ENCODE data around the gene MTURN.
A peak's percentile ranks its signal among the peaks of the same experiment; 100 is the strongest.

The MTURN gene

DNA sequence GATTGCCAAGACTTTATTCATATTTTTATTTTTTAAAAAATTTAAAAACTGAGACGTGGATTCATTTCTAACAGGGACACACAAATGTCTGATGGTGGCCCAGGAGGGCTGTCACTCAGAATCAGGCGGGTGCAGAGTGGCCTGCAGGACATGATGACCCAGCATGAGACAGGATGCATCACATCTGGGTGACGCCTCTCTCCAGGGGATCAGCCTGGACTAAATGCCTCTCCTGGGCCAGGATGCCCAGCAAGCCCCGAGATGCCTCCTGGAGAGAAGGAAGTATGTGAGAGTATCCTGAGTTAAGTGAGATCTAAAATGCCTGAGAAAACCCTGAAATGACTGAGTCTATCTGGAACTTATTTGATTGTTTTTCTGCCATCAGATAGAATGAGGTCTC, 16.9 kb upstream of the MTURN start:
- no peaks in the 10 kb centered on the region for H3K9me2 ChIP-seq (replicated peaks; ENCODE audit: insufficient read depth, low read length)
- 0 out of 2 replicates have a peak, but pooled peaks cover 6% of the 10 kb centered on the region for H3K4me1 ChIP-seq (ENCODE audit: low read length)
- H3K36me3 ChIP-seq (replicated peaks; ENCODE audit: insufficient read depth, low read length), result no peaks in the 10 kb centered on the region
- DNase-seq, result no peak
- no peak overlapping the region for H3K4me2 ChIP-seq (ENCODE audit: low read depth, low read length)
- H3K79me2 ChIP-seq (ENCODE audit: low read length), result no peaks in the 10 kb centered on the region
- H3K27ac ChIP-seq (ENCODE audit: low read length), result no peak overlapping the region
- no peak overlapping the region for H2AFZ ChIP-seq (ENCODE audit: low read length)
- H3K4me3 ChIP-seq (ENCODE audit: low read length), result no peak overlapping the region
- H3F3A ChIP-seq (ENCODE audit: insufficient read depth, low read length), result no peaks in the 10 kb centered on the region; the same call in 1 of the 2 replicates
- H3K27me3 ChIP-seq (replicated peaks; ENCODE audit: insufficient read depth, low read length), result no peaks in the 10 kb centered on the region
- TF ChIP-seq, protein P1, sequence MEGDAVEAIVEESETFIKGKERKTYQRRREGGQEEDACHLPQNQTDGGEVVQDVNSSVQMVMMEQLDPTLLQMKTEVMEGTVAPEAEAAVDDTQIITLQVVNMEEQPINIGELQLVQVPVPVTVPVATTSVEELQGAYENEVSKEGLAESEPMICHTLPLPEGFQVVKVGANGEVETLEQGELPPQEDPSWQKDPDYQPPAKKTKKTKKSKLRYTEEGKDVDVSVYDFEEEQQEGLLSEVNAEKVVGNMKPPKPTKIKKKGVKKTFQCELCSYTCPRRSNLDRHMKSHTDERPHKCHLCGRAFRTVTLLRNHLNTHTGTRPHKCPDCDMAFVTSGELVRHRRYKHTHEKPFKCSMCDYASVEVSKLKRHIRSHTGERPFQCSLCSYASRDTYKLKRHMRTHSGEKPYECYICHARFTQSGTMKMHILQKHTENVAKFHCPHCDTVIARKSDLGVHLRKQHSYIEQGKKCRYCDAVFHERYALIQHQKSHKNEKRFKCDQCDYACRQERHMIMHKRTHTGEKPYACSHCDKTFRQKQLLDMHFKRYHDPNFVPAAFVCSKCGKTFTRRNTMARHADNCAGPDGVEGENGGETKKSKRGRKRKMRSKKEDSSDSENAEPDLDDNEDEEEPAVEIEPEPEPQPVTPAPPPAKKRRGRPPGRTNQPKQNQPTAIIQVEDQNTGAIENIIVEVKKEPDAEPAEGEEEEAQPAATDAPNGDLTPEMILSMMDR (IDR thresholded peaks at IDR 0.05; ENCODE audit: low read length), result no peak
- TF ChIP-seq EZH2phosphoT487 (IDR thresholded peaks at IDR 0.05; ENCODE audit: low read length), result no peak
- TF ChIP-seq EZH2 (optimal IDR thresholded peaks at IDR 0.05; ENCODE audit: low read depth, low read length), result no peak
- no peaks in the 10 kb centered on the region for H4K20me1 ChIP-seq (ENCODE audit: insufficient read depth, low read length)
- no peaks in the 10 kb centered on the region for H3K9me3 ChIP-seq (replicated peaks; ENCODE audit: insufficient read depth, low read length)
- no peak overlapping the region for H3K9ac ChIP-seq (ENCODE audit: low read length)

DNA sequence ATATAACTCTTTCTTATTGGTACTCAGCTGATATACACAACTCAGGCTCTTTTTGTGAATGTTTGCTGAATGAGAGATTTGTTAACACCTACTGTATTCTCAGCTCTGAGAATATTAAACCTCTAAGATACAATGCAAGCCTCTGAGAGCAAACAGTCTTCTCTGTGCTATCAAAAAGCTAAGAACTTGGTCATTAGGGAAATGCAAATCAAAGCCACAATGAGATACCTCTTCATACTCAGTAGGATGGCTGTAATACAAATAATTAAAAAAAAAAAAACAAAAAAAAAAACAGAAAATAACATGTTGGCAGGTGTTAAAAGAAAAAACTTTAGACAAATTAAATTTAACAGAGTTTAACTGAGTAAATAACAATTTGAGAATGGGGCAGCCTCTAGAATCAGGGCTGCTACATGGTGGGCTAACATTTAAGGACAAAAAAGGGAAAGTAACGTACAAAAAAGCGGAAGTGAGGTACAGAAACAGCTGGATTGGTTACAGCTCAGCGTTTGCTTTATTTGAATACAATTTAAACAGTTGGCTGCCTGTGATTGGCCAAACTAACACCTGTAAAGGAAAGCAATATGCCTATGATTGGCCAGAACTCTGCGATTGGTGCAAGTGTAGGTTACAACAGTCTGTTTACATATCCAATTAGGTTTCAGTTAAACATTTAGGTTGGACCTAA, 14.8 kb upstream of the MTURN start:
- Histone ChIP-seq H3K79me2 (ENCODE audit: low read length) (no peaks in the 10 kb centered on the region), H3K9me2 (replicated peaks; ENCODE audit: insufficient read depth, low read length) (no peaks in the 10 kb centered on the region), H3F3A (ENCODE audit: insufficient read depth, low read length) (no peaks in the 10 kb centered on the region; the same call in 1 of the 2 replicates), H3K4me1 (ENCODE audit: low read length) (0 out of 2 replicates have a peak, but pooled peaks cover under 1% of the 10 kb centered on the region), H3K27me3 (replicated peaks; ENCODE audit: insufficient read depth, low read length) (no peaks in the 10 kb centered on the region), H3K9me3 (replicated peaks; ENCODE audit: insufficient read depth, low read length) (no peaks in the 10 kb centered on the region), H3K4me2 (ENCODE audit: low read depth, low read length) (no peak overlapping the region), H3K36me3 (replicated peaks; ENCODE audit: insufficient read depth, low read length) (no peaks in the 10 kb centered on the region), H3K27ac (ENCODE audit: low read length) (no peak overlapping the region), H2AFZ (ENCODE audit: low read length) (no peak overlapping the region), H3K4me3 (ENCODE audit: low read length) (no peak overlapping the region), H3K9ac (ENCODE audit: low read length) (no peak overlapping the region), H4K20me1 (ENCODE audit: insufficient read depth, low read length) (no peaks in the 10 kb centered on the region)
- no peak for DNase-seq
- TF ChIP-seq, protein P1 (IDR thresholded peaks at IDR 0.05; ENCODE audit: low read length), result no peak
- TF ChIP-seq EZH2 (optimal IDR thresholded peaks at IDR 0.05; ENCODE audit: low read depth, low read length) (no peak), EZH2phosphoT487 (IDR thresholded peaks at IDR 0.05; ENCODE audit: low read length) (no peak)

DNA sequence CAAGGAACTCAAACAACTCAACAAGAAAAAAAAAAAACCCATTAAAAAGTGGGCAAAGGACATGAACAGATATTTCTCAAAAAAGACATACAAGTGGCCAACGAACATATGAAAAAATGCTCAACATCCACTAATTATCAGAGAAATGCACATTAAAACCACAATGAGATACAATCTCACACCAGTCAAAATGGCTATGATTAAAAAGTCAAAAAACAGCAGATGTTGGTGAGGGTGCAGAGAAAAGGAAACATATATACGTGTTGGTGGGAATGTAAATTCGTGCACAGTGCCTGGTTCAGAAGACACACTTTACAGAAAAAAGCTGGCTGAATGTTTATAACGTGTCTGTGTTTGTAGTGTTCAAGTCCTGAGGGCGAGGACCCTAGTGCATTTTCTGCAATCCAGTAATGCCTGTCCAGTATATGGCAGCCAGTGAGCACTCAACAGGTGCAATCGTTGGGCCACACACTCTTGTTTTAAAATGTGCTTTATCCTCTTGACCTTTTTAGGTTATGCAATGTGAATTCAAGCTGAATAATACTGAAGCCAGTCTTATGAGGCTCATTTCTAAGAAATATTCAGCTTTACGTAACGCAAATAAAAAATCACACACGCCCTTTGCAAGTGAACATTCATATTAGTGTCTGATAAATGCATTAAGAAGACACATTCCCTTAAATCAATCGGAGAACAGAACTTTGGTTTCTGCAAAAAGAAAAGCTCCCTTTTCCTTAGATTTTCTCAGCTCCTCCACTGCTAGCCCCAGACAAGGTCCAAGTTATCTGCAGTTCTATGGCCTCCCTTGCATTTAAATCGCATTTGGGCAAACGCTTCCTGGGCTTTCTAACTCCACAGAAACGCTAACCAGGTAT, 813 bp upstream of the MTURN start:
- H3K27me3 ChIP-seq (replicated peaks; ENCODE audit: insufficient read depth, low read length), result no peaks in the 10 kb centered on the region
- no peaks in the 10 kb centered on the region for H3K36me3 ChIP-seq (replicated peaks; ENCODE audit: insufficient read depth, low read length)
- H3K4me1 ChIP-seq (ENCODE audit: low read length), result 0 out of 2 replicates have a peak, but pooled peaks cover 5% of the 10 kb centered on the region
- H4K20me1 ChIP-seq (ENCODE audit: insufficient read depth, low read length), result no peaks in the 10 kb centered on the region
- peak overlapping the region; percentile 30; the same call in 1 of the 2 replicates for H3K9ac ChIP-seq (ENCODE audit: low read length)
- H3K27ac ChIP-seq (ENCODE audit: low read length), result no peak overlapping the region
- peak overlapping the region; percentile 80 for H3K4me3 ChIP-seq (ENCODE audit: low read length)
- H3K9me3 ChIP-seq (replicated peaks; ENCODE audit: insufficient read depth, low read length), result no peaks in the 10 kb centered on the region
- H3K4me2 ChIP-seq (ENCODE audit: low read depth, low read length), result peak overlapping the region; percentile 62
- no peaks in the 10 kb centered on the region for H3K9me2 ChIP-seq (replicated peaks; ENCODE audit: insufficient read depth, low read length)
- TF ChIP-seq, protein P1 (IDR thresholded peaks at IDR 0.05; ENCODE audit: low read length), result no peak
- TF ChIP-seq EZH2 (optimal IDR thresholded peaks at IDR 0.05; ENCODE audit: low read depth, low read length) (no peak), EZH2phosphoT487 (IDR thresholded peaks at IDR 0.05; ENCODE audit: low read length) (no peak)
- DNase-seq, result no peak
- peaks cover 4% of the 10 kb centered on the region; the same call in 1 of the 2 replicates for H3K79me2 ChIP-seq (ENCODE audit: low read length)
- peak overlapping the region; percentile 80 for H2AFZ ChIP-seq (ENCODE audit: low read length)
- peaks cover 4% of the 10 kb centered on the region; the same call in 1 of the 2 replicates for H3F3A ChIP-seq (ENCODE audit: insufficient read depth, low read length)

Data from MM.1S (cell line).